ENCODE data around the gene BICDL1. TPM values are rescaled to one million over a fixed set of nuclear protein-coding genes. Genes with fewer than 3 reads are reported as not detected.

Gene BICDL1
- total RNA-seq, 1 experiment from 2014 or later: 2.4 TPM

DNA sequence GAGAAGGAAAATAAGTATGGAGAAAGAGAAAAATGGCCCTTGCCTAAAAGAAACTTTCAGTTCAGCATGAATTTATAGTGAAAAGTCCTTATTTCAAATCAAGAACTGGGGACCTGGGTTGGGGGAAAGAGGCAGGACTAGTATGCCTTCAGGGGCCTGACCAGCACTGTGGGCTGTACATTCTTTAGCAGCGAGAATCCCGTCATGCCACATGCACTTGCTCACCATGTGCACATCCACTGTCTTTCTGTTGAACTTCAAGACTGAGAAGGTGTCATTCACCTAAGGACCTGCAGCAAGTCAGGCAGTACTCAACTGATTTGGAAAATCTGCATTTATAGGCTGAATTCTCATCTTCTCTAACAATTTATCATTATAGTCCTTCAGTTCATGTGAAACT, 77.3 kb downstream of the BICDL1 start:
- Histone ChIP-seq H3K9me3 (ENCODE audit: low read depth, low read length, poor library complexity, severe bottlenecking) (no peaks in the 10 kb centered on the region), H3K36me3 (ENCODE audit: insufficient read depth, low read length, poor library complexity, severe bottlenecking) (no peaks in the 10 kb centered on the region), H3K4me1 (ENCODE audit: insufficient read depth, low read length, poor library complexity, severe bottlenecking) (no peaks in the 10 kb centered on the region), H3K27me3 (replicated peaks; ENCODE audit: insufficient read depth, low read depth, low read length, poor library complexity) (peaks cover 5% of the 10 kb centered on the region), H3K27ac (ENCODE audit: low read depth, low read length, poor library complexity, severe bottlenecking) (no peak overlapping the region), H3K4me3 (ENCODE audit: low read depth, low read length, poor library complexity, severe bottlenecking) (no peak overlapping the region)
- no TSS peak for BruUV-seq (replicated peaks)
- no peak for TF ChIP-seq EZH2 (IDR thresholded peaks at IDR 0.05; ENCODE audit: borderline replicate concordance, low read depth, low read length, poor library complexity, severe bottlenecking)
- TF ChIP-seq, protein P1, sequence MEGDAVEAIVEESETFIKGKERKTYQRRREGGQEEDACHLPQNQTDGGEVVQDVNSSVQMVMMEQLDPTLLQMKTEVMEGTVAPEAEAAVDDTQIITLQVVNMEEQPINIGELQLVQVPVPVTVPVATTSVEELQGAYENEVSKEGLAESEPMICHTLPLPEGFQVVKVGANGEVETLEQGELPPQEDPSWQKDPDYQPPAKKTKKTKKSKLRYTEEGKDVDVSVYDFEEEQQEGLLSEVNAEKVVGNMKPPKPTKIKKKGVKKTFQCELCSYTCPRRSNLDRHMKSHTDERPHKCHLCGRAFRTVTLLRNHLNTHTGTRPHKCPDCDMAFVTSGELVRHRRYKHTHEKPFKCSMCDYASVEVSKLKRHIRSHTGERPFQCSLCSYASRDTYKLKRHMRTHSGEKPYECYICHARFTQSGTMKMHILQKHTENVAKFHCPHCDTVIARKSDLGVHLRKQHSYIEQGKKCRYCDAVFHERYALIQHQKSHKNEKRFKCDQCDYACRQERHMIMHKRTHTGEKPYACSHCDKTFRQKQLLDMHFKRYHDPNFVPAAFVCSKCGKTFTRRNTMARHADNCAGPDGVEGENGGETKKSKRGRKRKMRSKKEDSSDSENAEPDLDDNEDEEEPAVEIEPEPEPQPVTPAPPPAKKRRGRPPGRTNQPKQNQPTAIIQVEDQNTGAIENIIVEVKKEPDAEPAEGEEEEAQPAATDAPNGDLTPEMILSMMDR (conservative IDR thresholded peaks at IDR 0.05; ENCODE audit: low read depth, low read length): no peak
- ChIA-PET POLR2A (ENCODE audit: low non-redundant PET) (no interaction called here), CTCF (no interaction called here)
- DNase-seq (ENCODE audit: low spot score): no peak
- intact Hi-C loops (cut with micrococcal nuclease; ENCODE audit: unreplicated experiment): no loop called here

DNA sequence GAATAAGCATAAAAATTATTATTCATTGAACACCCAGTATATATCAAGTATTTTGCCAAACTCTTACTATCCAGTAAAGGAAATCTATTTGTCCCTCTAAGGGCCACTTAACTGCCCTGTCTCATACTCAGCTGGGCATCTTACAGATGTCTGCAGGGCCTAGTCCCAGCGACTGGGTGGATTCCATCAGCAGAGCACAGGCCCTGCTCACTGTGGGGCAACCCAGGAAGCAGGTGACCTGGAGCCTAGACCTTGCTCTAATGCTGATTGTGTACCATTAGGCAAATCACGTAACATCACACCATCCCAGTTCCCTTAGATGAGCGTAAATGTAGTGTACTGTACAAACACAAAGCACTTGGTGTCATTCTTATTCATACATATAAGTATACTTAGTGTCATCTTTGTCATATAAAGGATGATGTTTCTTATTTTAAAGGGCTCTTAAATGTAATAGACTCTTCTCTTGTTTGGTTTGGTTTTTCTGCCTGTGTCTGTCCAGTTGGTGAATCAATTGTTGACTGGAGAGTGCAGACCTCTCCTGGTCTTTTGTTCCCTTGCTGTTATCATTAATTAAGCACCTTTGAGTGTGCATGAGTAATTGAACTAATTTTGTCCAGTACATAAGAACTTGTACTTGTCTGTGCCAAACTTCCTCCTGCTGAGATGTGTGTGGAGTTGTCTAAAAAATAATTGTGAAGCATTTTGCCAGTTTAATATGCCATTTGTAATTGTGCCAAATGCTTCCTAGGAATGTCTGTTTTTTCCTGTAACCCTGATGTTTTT, 78.2 kb downstream of the BICDL1 start:
- CTCF ChIA-PET: no interaction called here
- H3K27ac ChIP-seq (ENCODE audit: low read depth, low read length, poor library complexity, severe bottlenecking): no peak overlapping the region
- no TSS peak for BruUV-seq (replicated peaks)
- POLR2A ChIA-PET (ENCODE audit: low non-redundant PET): no interaction called here
- H3K4me3 ChIP-seq (ENCODE audit: low read depth, low read length, poor library complexity, severe bottlenecking): no peak overlapping the region
- intact Hi-C loops (cut with micrococcal nuclease; ENCODE audit: unreplicated experiment): no loop called here
- no peak for TF ChIP-seq EZH2 (IDR thresholded peaks at IDR 0.05; ENCODE audit: borderline replicate concordance, low read depth, low read length, poor library complexity, severe bottlenecking)
- TF ChIP-seq, protein P1 (conservative IDR thresholded peaks at IDR 0.05; ENCODE audit: low read depth, low read length): no peak
- no peaks in the 10 kb centered on the region for H3K4me1 ChIP-seq (ENCODE audit: insufficient read depth, low read length, poor library complexity, severe bottlenecking)
- H3K36me3 ChIP-seq (ENCODE audit: insufficient read depth, low read length, poor library complexity, severe bottlenecking): no peaks in the 10 kb centered on the region
- H3K9me3 ChIP-seq (ENCODE audit: low read depth, low read length, poor library complexity, severe bottlenecking): no peaks in the 10 kb centered on the region
- DNase-seq (ENCODE audit: low spot score): no peak
- peaks cover 5% of the 10 kb centered on the region for H3K27me3 ChIP-seq (replicated peaks; ENCODE audit: insufficient read depth, low read depth, low read length, poor library complexity)

DNA sequence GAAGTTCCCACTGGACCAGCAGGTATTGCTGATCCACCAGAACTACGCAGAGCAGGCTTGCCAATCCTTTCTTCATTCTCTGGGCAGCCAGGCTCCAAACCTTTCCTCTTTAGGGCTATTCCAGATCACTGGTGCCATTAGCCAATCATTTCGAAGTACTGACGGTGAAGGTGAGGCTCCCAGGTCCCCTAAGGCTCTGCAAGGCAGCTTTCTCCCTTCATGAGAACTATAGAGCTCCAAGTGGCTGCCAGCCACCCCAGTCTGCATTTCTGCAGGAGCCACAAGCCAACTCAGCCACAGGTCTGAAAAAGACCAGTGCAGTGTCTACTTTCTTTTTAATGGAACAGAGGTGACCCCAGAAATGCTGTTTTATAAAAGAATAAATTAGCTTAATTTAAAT, 78.9 kb downstream of the BICDL1 start:
- Histone ChIP-seq H3K27me3 (replicated peaks; ENCODE audit: insufficient read depth, low read depth, low read length, poor library complexity) (peaks cover under 1% of the 10 kb centered on the region), H3K36me3 (ENCODE audit: insufficient read depth, low read length, poor library complexity, severe bottlenecking) (no peaks in the 10 kb centered on the region), H3K9me3 (ENCODE audit: low read depth, low read length, poor library complexity, severe bottlenecking) (no peaks in the 10 kb centered on the region), H3K27ac (ENCODE audit: low read depth, low read length, poor library complexity, severe bottlenecking) (no peak overlapping the region), H3K4me3 (ENCODE audit: low read depth, low read length, poor library complexity, severe bottlenecking) (no peak overlapping the region), H3K4me1 (ENCODE audit: insufficient read depth, low read length, poor library complexity, severe bottlenecking) (no peaks in the 10 kb centered on the region)
- no TSS peak for BruUV-seq (replicated peaks)
- TF ChIP-seq EZH2 (IDR thresholded peaks at IDR 0.05; ENCODE audit: borderline replicate concordance, low read depth, low read length, poor library complexity, severe bottlenecking): no peak
- TF ChIP-seq, protein P1 (conservative IDR thresholded peaks at IDR 0.05; ENCODE audit: low read depth, low read length): no peak
- no peak for DNase-seq (ENCODE audit: low spot score)
- CTCF ChIA-PET: no interaction called here
- intact Hi-C loops (cut with micrococcal nuclease; ENCODE audit: unreplicated experiment): no loop called here
- POLR2A ChIA-PET (ENCODE audit: low non-redundant PET): no interaction called here

All from A673 (cell line).